Measurements from ENCODE around the gene AGMO.

GRCh38 chr7:15544050-15544449, 17.8 kb downstream of the AGMO start:
- TF ChIP-seq, protein P1, sequence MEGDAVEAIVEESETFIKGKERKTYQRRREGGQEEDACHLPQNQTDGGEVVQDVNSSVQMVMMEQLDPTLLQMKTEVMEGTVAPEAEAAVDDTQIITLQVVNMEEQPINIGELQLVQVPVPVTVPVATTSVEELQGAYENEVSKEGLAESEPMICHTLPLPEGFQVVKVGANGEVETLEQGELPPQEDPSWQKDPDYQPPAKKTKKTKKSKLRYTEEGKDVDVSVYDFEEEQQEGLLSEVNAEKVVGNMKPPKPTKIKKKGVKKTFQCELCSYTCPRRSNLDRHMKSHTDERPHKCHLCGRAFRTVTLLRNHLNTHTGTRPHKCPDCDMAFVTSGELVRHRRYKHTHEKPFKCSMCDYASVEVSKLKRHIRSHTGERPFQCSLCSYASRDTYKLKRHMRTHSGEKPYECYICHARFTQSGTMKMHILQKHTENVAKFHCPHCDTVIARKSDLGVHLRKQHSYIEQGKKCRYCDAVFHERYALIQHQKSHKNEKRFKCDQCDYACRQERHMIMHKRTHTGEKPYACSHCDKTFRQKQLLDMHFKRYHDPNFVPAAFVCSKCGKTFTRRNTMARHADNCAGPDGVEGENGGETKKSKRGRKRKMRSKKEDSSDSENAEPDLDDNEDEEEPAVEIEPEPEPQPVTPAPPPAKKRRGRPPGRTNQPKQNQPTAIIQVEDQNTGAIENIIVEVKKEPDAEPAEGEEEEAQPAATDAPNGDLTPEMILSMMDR (IDR thresholded peaks at IDR 0.05) = no peak
- TF ChIP-seq POLR2A (IDR thresholded peaks at IDR 0.05) (no peak), POLR2AphosphoS5 (IDR thresholded peaks at IDR 0.05) (no peak)

Measured in prostate gland (tissue), 2 donors.